GM21723 (cell line): Measurements from ENCODE around the gene HHIP.

ENCODE experiments used
- ATAC-seq: cut with Tn5 transposase; IDR thresholded peaks from one replicate; pipeline ENCODE4 v1.9.1; 2021; ENCODE audit warnings: mild to moderate bottlenecking, moderate library complexity; ENCODE audit not compliant: unreplicated experiment

HHIP gene

DNA sequence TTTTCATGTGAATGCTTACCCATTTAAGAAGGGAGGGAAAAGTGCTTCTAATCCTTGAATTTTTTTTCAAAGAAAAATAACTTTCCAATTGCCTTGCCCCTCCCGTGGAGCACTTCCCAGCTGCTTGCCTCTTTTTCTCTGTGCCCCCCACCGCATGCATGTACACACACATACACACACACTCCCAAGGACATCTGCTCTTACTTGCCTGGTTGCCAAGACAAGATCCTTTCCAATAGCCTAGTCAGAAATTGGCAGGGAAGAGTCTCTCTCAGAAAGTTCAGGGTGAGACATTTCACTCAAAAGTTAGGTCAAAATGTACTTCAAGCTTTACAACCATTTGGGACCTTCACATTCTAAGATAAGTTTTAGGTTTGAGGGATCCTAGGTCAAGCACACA is 10.9 kb downstream of the HHIP start:
- ATAC-seq: no peak

DNA sequence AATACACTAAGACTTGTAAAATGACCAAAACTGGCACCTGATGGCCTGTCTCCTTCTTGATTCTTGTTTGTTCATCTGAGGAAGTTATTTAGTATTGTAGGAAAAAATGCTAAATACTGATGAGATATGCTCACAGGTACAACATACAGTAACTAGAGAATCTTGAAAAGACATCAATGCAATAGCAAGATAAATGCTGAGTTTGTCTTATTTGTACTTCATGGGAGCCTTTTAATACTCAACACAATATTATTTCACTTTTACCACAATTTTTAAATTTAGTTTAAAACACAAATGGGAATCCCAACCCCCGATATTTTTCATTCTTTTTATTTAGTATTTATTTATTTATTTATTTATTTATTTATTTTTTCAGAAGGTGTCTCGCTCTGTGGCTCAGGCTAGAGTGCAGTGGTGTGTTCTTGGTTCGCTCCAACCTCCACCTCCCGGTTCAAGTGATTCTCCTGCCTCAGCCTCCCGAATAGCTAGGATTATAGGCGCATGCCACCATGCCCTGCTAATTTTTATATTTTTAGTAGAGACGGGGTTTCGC is 12.1 kb downstream of the HHIP start:
- no peak for ATAC-seq

DNA sequence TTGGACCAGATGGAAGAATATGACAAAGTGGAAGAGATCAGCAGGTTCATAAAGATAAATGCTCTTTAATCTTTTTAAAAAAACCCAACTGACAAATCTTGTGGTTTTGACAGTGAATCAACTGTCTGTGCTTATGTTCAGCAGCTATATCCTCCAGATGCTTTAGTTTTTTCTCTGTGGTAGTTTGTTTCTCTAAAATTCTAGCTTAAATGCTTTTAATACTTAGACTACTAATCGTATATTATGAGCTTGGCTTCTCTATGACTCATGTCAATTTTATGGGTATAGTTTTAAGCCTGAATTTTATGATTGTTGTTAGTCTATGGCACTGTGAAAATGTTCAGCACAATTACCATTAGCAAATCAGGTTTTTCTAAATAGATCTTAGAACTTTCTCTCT is 12.9 kb downstream of the HHIP start:
- no peak for ATAC-seq

DNA sequence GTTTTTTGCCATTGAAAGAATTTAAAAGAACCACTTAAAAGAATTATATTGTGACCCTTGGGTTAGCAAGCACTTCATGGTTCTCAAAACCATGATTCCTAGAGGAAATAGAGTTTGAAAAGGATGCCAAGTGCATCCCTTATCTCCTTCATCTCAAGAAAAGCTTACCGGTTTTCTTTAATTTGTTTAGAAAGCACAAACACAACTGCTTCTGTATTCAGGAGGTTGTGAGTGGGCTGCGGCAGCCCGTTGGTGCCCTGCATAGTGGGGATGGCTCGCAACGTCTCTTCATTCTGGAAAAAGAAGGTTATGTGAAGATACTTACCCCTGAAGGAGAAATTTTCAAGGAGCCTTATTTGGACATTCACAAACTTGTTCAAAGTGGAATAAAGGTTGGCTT is 13.5 kb downstream of the HHIP start:
- ATAC-seq: no peak

DNA sequence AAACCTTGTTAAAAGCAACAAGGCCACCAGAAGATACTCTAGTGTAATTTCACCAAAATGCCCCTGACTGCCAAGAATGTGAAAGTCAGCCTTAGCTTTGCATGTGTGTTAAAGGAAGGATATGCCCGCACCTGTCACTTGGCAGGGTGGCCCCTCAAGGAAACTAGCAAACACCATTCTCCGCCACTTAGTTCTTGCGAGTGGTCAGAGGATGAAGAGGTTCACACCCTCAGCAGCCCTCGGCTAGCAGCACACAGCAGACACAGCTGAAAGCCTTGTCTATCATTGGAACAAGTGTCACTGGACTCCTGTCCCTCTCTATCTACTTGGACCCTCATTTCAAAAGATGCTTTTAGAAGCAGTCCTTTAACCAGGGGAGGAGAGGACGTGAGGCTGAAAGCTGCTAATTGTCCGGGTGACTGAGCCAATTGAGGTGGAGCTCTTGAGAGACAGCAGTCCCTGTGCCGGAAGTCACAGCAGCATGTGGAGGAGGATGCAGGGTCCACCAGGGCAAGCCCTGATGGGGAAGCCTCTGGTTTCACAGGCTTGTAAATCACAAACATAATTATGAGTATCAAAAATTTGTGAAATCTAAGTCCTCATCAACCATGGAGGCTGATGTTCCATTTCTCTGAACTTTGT is 18.0 kb downstream of the HHIP start:
- ATAC-seq: no peak

DNA sequence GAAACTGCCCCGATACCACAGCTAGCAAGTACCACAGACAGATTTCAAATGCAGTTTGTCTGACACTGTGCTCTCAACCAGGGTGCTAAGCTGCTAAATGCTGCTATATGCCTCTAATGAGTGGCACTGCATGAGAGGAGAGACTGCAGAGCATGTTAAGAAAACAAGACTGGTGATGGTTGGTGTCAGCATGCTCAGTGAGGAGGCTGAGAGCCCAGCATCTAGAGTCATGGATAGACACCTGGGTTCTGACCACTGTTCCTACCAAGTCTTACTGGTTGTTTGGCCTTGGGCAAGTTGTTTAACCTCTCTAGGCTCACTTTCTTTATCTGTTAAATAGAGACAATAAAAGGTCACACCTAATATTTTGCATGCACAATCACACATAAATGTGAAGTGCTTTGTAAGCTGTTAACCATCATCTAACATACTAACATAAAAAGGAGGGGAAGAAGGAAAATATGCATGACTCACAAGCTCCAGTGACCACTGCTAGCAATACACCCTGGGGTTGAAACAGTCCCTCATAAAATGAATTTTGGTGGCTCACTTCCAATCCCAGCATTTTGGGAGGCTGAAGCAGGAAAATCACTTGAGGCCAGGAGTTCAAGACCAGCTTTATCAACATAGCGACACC is 20.7 kb downstream of the HHIP start:
- no peak for ATAC-seq

DNA sequence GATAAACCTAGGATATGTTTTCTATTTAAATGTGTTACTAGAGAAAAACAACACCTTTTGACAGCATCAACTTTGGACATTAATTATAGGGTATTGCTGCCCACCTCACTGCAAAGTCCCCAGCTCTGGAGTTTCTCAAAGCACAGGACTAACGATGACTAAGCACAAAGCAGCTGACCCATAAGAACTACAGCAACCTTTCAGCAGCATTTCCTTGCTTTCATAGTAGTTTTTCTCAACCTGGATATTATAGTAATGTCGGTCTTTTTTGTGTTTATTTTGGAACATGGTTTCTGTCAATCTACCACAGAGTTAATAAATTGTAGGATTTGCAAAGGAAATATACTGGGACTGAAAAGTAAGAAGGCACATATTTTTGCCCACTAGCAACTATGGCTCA is 21.5 kb downstream of the HHIP start:
- ATAC-seq: no peak

DNA sequence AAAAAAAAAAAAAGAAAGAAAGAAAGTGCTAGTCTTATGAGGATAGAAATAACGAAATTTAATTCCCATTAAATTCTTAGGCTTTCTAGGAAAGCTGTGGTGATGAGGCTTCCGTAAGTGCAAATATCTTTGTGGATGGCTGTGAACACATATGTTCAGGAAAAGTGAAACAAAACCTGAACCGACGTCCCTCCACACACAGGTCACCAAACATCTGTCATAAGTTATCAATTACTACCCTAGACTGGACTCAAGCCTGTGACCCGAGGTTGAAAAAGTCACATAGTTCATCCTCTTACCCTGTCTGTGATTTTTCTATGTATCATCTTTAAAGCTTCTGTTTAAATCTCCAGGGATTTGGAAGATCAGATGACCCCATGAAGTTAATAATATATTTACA is 24.8 kb downstream of the HHIP start:
- ATAC-seq: no peak

DNA sequence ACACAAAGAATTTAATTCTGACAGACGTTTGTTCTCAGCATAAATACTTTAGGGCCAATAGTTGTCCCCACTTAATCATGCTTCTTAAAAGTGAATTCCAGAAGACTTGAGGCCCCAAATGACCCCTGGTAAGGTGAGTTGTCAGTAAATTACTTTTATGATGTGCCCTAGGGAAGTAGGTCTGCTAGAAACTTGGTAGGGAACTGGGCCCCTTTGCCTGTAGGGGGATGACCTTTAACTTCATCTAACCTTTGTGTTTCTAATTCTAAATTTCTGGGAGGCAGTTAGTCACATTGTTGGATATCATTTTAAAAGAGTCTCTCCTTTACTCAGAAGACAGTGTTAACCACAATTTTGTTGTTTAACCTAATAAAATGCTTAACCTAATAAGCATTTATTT is 28.8 kb downstream of the HHIP start:
- ATAC-seq: no peak

DNA sequence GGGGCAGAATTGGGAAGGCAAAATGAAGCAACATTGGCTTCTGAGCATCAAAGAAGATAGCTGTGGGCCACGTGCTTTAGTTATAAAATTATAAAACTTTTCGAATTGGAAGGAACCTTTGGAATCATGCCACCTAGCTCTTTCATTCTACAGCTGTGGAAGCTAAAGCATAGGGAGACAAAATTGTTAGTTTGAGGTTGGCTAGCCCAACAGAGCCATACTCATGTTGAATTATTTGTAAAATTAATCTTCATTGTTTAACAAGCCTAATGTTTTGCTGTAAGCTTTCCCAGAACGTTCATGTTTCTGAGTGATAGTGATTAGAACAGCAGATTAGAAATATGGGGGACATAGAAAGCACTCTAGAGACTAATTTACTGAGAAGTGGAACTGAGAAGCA is 35.9 kb downstream of the HHIP start:
- ATAC-seq: no peak

DNA sequence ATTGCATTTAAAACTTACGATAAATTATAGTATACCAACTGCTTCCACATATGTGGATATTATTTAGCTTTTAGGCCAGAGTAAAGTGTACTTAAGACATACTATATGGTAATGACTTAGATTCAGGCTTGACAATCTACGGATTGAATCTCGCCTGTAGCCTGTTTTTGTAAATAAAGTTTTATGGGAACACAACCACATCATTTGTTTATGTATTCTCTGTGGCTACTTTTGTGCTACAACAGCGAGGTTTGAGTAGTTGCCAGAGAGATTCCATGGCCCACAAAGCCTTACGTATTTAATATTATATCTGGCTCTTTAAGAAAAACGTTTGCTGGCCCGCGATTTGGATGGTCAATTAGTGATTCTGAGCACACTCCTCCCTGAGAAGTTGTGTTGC is 37.6 kb downstream of the HHIP start:
- ATAC-seq: no peak

DNA sequence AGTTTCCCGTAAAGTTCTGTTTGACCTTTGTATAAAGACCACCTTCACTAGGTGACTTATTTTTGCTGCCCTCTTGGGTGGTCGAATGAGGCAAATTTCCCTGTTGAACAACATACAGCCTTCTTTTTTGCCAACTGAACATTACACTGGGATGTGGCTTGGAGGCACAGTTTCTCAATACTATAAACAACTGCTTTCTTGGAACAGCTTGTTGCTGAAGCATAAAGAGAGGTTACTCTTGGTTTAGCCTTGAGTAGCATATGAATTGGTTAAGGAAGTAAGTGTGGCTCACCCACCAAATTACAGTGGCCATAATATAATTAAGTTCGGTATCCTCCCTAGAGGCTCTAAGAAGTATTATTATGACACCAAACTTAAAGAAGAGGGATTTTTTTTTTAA is 40.0 kb downstream of the HHIP start:
- no peak for ATAC-seq

DNA sequence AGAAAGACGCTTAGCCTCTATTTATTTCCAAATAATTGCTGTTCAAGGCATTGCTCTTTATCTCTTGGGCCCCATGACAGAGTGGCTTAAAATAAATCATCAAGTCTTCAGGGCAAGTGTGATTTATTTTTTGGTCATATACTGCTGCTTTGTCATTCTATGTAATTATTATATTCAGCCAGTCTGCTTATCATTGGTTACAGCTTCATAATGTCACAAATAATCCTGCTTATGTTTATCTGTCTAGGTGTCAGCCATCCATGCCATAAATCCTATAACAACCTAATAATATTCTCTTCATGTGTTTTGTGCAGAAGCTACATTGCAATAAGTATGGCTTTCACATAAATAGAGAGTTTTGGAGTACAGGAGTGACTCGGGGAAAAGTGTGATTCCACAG is 41.0 kb downstream of the HHIP start:
- ATAC-seq: no peak

DNA sequence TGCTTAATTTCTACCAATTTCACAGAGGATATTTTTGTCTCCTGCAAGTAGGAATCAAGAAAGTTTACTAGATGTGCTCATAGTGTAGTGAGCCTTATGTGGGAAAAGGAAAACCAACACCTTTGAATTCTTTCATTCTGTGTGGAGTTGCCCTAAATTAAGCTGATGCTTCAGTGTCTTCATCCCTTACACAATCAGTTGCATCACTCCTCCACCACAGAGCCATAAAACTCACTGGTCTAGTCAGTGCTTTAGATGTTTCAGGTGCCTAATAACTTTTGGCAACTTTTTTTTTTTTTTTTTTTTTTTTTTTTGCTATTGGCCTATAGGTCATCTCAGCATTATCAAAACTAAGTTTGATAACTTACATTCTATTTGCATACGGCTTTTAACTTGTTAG is 41.5 kb downstream of the HHIP start:
- no peak for ATAC-seq

DNA sequence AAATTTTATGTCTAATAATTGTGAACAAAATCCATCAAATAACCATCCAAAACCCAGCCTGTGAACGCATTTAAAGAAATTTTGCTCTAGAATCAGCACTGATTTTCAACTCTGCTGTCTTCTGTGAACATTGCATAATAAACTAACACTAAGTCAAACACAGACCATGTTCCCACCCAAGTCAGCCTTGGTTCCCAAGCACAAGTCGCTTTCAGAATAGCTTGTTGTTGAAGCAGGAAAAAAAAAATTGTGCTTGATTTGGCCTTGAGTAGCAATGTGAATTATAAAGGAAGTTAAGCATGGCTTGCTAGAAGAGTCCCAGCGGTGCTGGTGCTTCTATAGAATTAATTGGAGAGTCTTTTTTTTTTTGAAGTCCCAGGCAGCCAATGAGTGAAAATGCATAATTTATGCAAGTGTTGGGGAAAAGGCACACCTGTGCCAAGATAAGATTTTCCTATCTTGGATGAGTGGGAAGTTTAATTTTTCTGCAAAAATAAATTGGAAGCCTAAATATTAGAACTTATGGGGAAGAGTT is 42.1 kb downstream of the HHIP start:
- ATAC-seq: no peak

DNA sequence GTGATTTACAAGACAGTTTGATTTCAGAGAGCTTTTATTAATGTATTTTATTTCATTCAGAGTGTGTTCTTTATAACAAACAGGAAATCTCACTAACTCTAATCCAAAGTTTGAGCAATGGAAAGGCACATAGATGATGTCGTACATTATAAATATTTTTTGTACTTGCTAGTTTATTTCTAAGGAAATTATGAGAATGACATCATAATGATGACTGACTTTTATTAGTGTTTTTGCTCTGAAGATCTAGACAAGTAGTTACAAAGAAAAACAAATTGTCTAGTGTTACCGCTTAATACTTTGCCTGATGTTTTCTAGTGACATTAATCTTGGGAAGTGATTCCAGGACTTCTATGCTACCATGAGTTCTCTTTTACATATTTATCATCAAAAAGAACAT is 43.2 kb downstream of the HHIP start:
- no peak for ATAC-seq

DNA sequence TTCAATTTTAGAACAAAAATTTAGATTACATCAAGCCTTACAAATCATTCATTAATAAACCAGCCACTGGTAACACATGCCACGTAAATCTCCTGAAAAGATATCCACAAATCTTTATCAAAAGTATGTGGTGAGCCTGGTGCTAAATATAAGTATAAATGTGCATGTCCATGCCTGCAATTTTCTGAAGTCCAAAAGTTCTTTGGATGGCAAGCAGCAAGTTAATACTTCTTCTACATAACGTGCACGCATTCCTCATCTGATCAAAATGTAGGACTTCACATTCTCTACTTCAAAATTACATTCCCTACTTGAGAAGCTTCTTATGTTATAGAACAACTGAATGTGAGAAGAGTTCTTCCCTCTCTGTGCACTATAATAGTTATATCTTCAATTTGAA is 49.8 kb downstream of the HHIP start:
- ATAC-seq: no peak

DNA sequence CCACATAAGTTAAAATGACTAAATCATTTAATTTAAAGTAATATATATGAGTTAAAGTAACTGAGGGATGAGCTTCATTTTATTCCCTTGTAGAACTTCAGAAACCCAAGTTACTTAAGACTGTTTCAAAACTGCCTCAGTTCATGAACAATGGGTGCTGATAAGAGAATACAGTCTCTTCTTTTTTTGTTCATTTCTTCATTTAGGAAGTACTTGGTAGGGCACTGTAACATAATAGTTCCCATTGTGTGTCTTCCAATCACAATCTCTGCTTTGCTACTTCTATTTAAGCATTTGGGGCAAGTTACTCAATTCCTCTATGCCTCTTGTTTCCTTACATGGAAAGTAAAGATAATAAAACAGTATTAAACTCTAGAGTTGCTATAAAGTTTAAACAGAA is 50.4 kb downstream of the HHIP start:
- ATAC-seq: no peak

DNA sequence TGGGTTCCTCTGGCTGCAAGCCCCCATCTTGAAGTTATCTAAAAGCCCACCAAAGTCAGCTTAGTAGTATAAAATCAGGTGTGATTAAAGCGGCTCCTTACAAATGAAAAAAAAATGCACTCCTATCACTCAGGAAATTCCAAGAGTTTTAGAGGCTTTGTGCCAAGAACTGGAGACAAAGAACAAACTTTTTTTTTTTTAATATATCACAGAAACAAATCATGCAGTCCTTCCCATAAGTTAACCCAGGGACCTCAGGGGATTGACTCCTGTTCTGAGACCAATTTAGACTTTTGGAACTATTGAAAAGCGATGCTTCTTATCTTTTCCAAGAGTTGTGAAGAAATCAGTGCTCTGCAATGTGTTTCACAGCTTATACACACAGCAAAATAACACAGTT is 53.6 kb downstream of the HHIP start:
- no peak for ATAC-seq

DNA sequence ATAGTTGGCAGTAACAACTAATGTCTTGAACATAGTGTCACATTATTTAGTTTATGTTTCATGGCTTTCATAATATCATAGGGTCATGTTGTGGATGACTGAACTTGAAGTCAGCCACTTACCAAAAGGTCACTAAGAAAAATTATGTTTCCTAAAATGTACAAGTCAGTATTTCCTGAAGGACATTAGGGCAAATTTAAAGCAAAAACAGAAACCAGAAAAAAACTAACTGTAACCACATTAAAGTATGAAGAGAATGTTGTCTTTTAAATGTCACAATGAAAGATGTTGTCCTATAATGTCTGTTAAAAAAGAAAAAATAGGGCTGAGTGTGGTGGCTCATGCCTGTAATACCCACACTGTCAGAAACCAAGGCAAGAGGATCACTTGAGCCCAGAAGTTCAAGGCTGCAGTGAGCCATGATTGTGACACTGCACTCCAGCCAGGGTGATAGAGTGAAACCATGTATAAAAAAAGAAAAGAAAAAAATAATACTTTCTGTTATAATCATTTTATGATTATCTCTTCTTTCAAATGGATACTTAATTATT is 55.8 kb downstream of the HHIP start:
- ATAC-seq: no peak

DNA sequence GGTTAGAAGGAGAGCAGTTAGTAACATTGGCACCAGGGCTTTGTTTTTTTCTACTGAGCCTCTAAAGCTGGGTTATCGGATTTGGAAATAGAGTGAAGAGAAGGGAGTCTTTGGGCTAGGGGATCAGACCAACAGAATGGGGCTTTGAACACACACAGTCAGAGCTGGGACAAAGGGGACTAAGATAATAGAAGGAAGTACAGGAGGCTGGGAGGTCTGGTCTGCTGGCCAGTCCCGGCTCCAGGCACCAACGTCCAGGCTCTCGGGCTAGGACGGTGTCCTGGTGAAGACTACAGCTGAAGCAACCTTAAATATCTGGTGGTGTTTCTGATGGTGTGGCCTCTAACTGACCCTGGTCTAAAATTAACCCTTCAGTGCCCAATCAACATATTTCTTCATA is 57.5 kb downstream of the HHIP start:
- no peak for ATAC-seq
